GM12874 (cell line): ENCODE measurements around the gene ST7L.

Experiments
- TF ChIP-seq, protein P1 (sequence below): IDR thresholded peaks from 2 replicates; pipeline ENCODE4 v1.5.1; 2011; ENCODE audit warnings: low read depth, mild to moderate bottlenecking, control low read depth, low read length, moderate library complexity; ENCODE audit not compliant: insufficient read depth

Gene ST7L

GRCh38 chr1:112522621-112523020, 96.3 kb downstream of the ST7L start:
- TF ChIP-seq, protein P1, sequence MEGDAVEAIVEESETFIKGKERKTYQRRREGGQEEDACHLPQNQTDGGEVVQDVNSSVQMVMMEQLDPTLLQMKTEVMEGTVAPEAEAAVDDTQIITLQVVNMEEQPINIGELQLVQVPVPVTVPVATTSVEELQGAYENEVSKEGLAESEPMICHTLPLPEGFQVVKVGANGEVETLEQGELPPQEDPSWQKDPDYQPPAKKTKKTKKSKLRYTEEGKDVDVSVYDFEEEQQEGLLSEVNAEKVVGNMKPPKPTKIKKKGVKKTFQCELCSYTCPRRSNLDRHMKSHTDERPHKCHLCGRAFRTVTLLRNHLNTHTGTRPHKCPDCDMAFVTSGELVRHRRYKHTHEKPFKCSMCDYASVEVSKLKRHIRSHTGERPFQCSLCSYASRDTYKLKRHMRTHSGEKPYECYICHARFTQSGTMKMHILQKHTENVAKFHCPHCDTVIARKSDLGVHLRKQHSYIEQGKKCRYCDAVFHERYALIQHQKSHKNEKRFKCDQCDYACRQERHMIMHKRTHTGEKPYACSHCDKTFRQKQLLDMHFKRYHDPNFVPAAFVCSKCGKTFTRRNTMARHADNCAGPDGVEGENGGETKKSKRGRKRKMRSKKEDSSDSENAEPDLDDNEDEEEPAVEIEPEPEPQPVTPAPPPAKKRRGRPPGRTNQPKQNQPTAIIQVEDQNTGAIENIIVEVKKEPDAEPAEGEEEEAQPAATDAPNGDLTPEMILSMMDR: no peak

- TF ChIP-seq, protein P1: no peak
Observed at GRCh38 chr1:112520166-112520565, 98.8 kb downstream of the ST7L start.

- TF ChIP-seq, protein P1: no peak
Observed at GRCh38 chr1:112518186-112518585, 100.8 kb downstream of the ST7L start.

GRCh38 chr1:112517646-112518045, 101.3 kb downstream of the ST7L start:
- TF ChIP-seq, protein P1: no peak

DNA sequence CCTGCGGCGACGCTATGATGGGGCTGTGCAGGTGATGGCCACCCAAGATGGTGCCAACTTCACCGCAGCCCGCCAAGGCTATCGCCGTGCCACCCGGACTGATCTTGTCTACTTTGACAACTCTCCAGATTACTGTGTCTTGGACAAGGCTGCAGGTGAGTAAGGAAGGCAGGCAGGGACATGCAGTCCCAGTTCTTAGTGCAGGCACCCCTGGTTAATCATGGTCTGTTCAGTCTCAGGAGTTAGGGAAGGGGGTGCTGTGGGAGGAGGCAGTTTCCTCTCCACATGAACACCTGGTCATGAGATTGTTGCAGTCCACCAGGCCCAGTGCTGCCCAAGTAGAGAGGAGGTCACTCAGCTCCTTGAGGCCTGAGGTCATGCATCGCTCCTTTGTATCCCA, 101.7 kb downstream of the ST7L start:
- TF ChIP-seq, protein P1: no peak

GRCh38 chr1:112516141-112516540, 102.8 kb downstream of the ST7L start:
- TF ChIP-seq, protein P1: no peak

DNA sequence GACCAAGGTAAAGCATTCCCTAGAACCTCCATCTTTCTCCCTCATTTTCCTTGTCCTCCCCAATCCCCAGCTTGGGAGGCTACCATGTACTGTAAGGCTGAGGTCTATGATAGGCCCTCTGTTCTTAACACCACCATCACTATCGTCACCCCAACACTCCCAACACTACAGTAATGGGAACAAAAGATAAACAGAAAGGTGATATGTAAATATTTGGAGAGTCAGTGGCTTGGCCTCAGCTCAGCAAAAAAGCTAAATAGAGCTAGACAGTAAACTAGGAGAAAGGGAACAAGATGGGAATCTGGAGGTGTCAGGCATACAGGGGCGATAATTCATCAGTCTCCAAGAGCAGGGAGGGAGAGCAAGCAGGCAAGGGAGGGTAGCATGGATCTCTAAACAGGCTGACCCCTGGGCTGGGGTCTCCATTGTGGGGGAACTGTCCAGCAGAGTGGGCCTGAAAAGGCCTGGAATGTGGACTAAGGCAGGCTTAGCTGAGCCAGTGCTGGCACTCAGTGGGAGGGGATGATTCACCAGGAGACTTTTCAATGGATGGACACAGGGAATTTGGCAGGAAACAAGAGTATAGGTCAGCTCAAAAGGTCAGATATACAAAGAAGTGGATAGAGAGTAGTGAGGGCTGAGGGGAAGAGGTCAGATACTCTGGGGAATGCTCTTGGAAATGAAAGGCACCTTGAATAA, 103.5 kb downstream of the ST7L start:
- TF ChIP-seq, protein P1: no peak
